GM12878 (cell line): ENCODE measurements around the gene ANKRD28. TPM values are rescaled to one million over a fixed set of nuclear protein-coding genes. Genes with fewer than 3 reads are reported as not detected.

ENCODE experiments used
- ATAC-seq: fragments of 200-7000 bp; cut with Tn5 transposase; 3 replicates; pipeline ENCODE4 v1.9.1; 2020; ENCODE audit warnings: mild to moderate bottlenecking, moderate library complexity
- BruUV-seq: library from RNA; stranded (reverse); fragments of 400-500 nt; replicated peaks from 2 replicates; lab custom pipeline; 2021; lab: Mats Ljungman, UMichigan
- CTCF ChIA-PET: fragments of 300-600 bp; sonication (Branson Sonifier 250); formaldehyde crosslinking; extraction: SDS; loops from one replicate; lab custom pipeline; 2021; ENCODE audit warnings: inconsistent platforms; lab: Yijun Ruan, JAX
- POLR2A ChIA-PET: fragments of 350-600 bp; formaldehyde crosslinking; extraction: SDS; loops from one replicate; lab custom pipeline; 2021; ENCODE audit warnings: inconsistent platforms; lab: Charles Lee
- RAD21 ChIA-PET: fragments of 300-600 bp; sonication (Branson Sonifier 250); formaldehyde crosslinking; loops from one replicate; lab custom pipeline; 2023; ENCODE audit warnings: antibody characterized with exemption; ENCODE audit not compliant: unreplicated experiment; lab: Charles Lee
- SMC1A ChIA-PET: fragments of 300-600 bp; sonication (Branson Sonifier 250); formaldehyde crosslinking; loops from one replicate; lab custom pipeline; 2023; ENCODE audit not compliant: unreplicated experiment, uncharacterized antibody; lab: Charles Lee
- DNase-seq: peaks from one replicate; pipeline ENCODE4 v3.0.0-alpha.2; 2011; ENCODE audit warnings: low read depth, low spot score
- FAIRE-seq: peaks from 3 replicates; lab custom pipeline; 2011; peaks lifted over from hg19 to GRCh38; lab: Jason Lieb, UNC
- H2AFZ ChIP-seq: 2 replicates; pipeline ENCODE4 v1.6.0; 2011; ENCODE audit warnings: low read depth, low read length, control low read depth; ENCODE audit not compliant: control insufficient read depth
- H3K27ac ChIP-seq: 2 replicates; pipeline ENCODE4 v1.5.1; 2011; ENCODE audit warnings: control low read depth; ENCODE audit not compliant: control insufficient read depth, insufficient read depth
- H3K27me3 ChIP-seq, 2 experiments: replicated peaks in 1 of 2; 2 replicates each; pipeline versions ENCODE4 v1.6.0 to v1.6.1; 2011; ENCODE audit warnings: low read length in 1 of 2; ENCODE audit not compliant: control insufficient read depth in 2 of 2, insufficient read depth in 2 of 2
- H3K36me3 ChIP-seq, 2 experiments: 2 replicates each; pipeline ENCODE4 v1.5.1; 2011; ENCODE audit warnings: low read length in 1 of 2; ENCODE audit not compliant: control insufficient read depth in 2 of 2, insufficient read depth in 2 of 2
- H3K4me1 ChIP-seq: 2 replicates; pipeline ENCODE4 v1.6.1; 2011; ENCODE audit warnings: mild to moderate bottlenecking, low read length, moderate library complexity, mixed read lengths; ENCODE audit not compliant: control insufficient read depth, insufficient read depth
- H3K4me2 ChIP-seq: 2 replicates; pipeline ENCODE4 v1.6.0; 2011; ENCODE audit warnings: control low read depth; ENCODE audit not compliant: control insufficient read depth, insufficient read depth
- H3K4me3 ChIP-seq: fragments of 200-600 bp; sonication (generic); 2 replicates; pipeline ENCODE4 v1.5.1; 2016
- H3K79me2 ChIP-seq: 2 replicates; pipeline ENCODE4 v1.6.0; 2011; ENCODE audit warnings: low read length; ENCODE audit not compliant: control insufficient read depth, insufficient read depth
- H3K9ac ChIP-seq: 2 replicates; pipeline ENCODE4 v1.8.0; 2011; ENCODE audit warnings: low read length, control low read depth, mixed read lengths; ENCODE audit not compliant: control insufficient read depth, insufficient read depth
- H3K9me3 ChIP-seq: replicated peaks from 3 replicates; pipeline ENCODE4 v1.5.1; 2011; ENCODE audit warnings: mild to moderate bottlenecking, low read length; ENCODE audit not compliant: control insufficient read depth, insufficient read depth
- H4K20me1 ChIP-seq: 2 replicates; pipeline ENCODE4 v1.6.0; 2011; ENCODE audit not compliant: control insufficient read depth, insufficient read depth
- CHD2 ChIP-seq: IDR thresholded peaks from 2 replicates; pipeline ENCODE4 v1.6.1; 2011; ENCODE audit warnings: low read depth, low read length, improper control_type of control experiment, borderline replicate concordance
- HDGF ChIP-seq: fragments of 450-650 bp; IDR thresholded peaks from 2 replicates; pipeline ENCODE4 v1.6.1; 2016; ENCODE audit warnings: antibody characterized with exemption
- MXI1 ChIP-seq: fragments of 150-350 bp; IDR thresholded peaks from 2 replicates; pipeline ENCODE4 v1.6.1; 2011; ENCODE audit warnings: low read depth, mild to moderate bottlenecking, inconsistent platforms, low read length, improper control_type of control experiment
- POLR2A ChIP-seq: IDR thresholded peaks from 2 replicates; pipeline ENCODE4 v1.6.1; 2011; ENCODE audit warnings: low read depth, mild to moderate bottlenecking, low read length
- POLR2AphosphoS2 ChIP-seq: IDR thresholded peaks from 2 replicates; pipeline ENCODE4 v1.6.1; 2011; ENCODE audit warnings: low read depth, mild to moderate bottlenecking, low read length, improper control_type of control experiment, moderate library complexity
- SMAD5 ChIP-seq: IDR thresholded peaks from 2 replicates; pipeline ENCODE4 v1.6.1; 2016; ENCODE audit warnings: antibody characterized with exemption, low read depth
- ZNF622 ChIP-seq: fragments of 450-650 bp; IDR thresholded peaks from 2 replicates; pipeline ENCODE4 v1.6.1; 2017; ENCODE audit warnings: mild to moderate bottlenecking, inconsistent platforms
- WGBS: methylation state at CpG from one replicate; pipeline ENCODE4 v1.1.6; 2016; ENCODE audit warnings: low lambda C conversion rate; ENCODE audit not compliant: insufficient replicate concordance, insufficient coverage; ENCODE audit errors: missing lambda C conversion rate; 5-methylcytosine and 5-hydroxymethylcytosine counted together
- in situ Hi-C: fragments of 300-500 bp; cut with MboI; formaldehyde crosslinking; loops from 9 replicates; pipeline ENCODE4 v1.14.3; 2018; ENCODE audit warnings: mixed read lengths
- intact Hi-C: fragments of 100-400 bp; cut with micrococcal nuclease; formaldehyde crosslinking; loops from one replicate; pipeline ENCODE4 v1.14.2; 2022; ENCODE audit not compliant: unreplicated experiment
- polyA plus RNA-seq, 11 experiments: library from polyadenylated mRNA; depleted of rRNA in 4 of 11; unstranded in 6 of 11; stranded (reverse) in 5 of 11; fragments of >200 nt; fragmentation: Nextera tagmentation in 4 of 11; fragmentation: Illumina TruSeq in 1 of 11; extraction: Ambion mirVana in 4 of 11; extraction: Trizol in 1 of 11; gene quantifications; 1 replicate in 1 of 11; 2 replicates in 10 of 11; pipeline versions ENCODE4 v1.2.1 to v1.2.3, GENCODE V29; 2011 to 2016; ENCODE audit warnings: inconsistent platforms in 2 of 11, missing spikeins in 2 of 11, low read depth in 1 of 11
- total RNA-seq, 4 experiments: library from RNA; depleted of rRNA in 3 of 4; stranded (reverse); fragments of >200 nt in 3 of 4; fragmentation: Illumina TruSeq in 1 of 4; extraction: Trizol in 1 of 4; gene quantifications; 2 replicates each; pipeline versions ENCODE4 v1.2.1 to v1.2.3, GENCODE V29; 2013 to 2021
- TF ChIP-seq, protein P1 (sequence below): IDR thresholded peaks from 2 replicates; pipeline ENCODE4 v1.6.1; 2012; ENCODE audit warnings: improper control_type of control experiment, low read depth, low read length; ENCODE audit not compliant: insufficient replicate concordance
- TF ChIP-seq, protein P2 (sequence below): fragments of 450-650 bp; IDR thresholded peaks from 2 replicates; pipeline ENCODE4 v1.6.1; 2017; ENCODE audit warnings: mild to moderate bottlenecking
- TF ChIP-seq, protein P3 (sequence below): fragments of 450-650 bp; IDR thresholded peaks from 2 replicates; pipeline ENCODE4 v1.6.1; 2017; ENCODE audit warnings: borderline replicate concordance
- TF ChIP-seq, protein P4 (sequence below): fragments of 450-650 bp; IDR thresholded peaks from 2 replicates; pipeline ENCODE4 v1.6.1; 2017; ENCODE audit warnings: antibody characterized with exemption, mild to moderate bottlenecking, moderate library complexity

ANKRD28 gene
- total and polyA plus RNA-seq, 10 of the 15 experiments (the other 5 are each of a cell fraction or from before 2014, with no cell fraction given) = 11.2 to 105 (median 38.3) TPM

DNA sequence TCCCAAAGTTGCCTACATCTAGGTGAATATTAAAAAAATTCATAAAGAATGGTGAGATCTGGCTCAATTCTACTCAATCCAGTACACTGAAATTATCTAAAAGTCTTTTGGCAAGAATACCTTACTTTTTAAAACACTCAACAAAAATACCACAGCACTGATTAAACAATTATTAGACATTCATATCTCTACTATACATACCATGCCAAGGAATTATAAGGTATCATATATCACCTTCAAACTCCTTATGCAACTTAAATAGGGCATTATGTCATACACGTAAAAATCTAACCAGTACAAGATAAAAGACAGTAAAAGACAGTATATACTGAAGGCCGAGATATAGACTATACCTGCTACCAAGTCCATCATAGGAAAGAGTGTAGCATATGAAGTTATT, 6.1 kb upstream of the ANKRD28 start (continued):
- TF ChIP-seq, protein P1, sequence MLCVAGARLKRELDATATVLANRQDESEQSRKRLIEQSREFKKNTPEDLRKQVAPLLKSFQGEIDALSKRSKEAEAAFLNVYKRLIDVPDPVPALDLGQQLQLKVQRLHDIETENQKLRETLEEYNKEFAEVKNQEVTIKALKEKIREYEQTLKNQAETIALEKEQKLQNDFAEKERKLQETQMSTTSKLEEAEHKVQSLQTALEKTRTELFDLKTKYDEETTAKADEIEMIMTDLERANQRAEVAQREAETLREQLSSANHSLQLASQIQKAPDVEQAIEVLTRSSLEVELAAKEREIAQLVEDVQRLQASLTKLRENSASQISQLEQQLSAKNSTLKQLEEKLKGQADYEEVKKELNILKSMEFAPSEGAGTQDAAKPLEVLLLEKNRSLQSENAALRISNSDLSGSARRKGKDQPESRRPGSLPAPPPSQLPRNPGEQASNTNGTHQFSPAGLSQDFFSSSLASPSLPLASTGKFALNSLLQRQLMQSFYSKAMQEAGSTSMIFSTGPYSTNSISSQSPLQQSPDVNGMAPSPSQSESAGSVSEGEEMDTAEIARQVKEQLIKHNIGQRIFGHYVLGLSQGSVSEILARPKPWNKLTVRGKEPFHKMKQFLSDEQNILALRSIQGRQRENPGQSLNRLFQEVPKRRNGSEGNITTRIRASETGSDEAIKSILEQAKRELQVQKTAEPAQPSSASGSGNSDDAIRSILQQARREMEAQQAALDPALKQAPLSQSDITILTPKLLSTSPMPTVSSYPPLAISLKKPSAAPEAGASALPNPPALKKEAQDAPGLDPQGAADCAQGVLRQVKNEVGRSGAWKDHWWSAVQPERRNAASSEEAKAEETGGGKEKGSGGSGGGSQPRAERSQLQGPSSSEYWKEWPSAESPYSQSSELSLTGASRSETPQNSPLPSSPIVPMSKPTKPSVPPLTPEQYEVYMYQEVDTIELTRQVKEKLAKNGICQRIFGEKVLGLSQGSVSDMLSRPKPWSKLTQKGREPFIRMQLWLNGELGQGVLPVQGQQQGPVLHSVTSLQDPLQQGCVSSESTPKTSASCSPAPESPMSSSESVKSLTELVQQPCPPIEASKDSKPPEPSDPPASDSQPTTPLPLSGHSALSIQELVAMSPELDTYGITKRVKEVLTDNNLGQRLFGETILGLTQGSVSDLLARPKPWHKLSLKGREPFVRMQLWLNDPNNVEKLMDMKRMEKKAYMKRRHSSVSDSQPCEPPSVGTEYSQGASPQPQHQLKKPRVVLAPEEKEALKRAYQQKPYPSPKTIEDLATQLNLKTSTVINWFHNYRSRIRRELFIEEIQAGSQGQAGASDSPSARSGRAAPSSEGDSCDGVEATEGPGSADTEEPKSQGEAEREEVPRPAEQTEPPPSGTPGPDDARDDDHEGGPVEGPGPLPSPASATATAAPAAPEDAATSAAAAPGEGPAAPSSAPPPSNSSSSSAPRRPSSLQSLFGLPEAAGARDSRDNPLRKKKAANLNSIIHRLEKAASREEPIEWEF = no peak
- no peak for TF ChIP-seq POLR2A
- TF ChIP-seq SMAD5 = no peak

DNA sequence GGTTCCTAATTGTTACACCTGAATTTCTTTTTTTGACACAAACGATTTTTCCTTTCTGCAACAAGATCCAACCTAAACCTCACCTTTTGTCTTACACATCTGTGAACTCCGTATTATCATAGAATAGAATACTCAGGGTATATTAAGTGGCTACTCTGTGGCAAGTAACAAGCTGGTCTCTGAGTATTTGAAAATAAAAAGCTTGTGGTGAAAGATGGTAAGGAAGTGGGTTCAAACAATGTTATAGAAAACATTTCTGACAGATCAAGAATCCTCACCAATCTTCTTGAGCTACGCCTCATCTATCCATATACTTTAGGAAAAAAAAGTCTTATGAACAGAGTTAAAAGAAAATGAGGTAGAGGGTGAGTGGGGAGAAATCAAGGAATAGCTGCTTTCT, 3.5 kb upstream of the ANKRD28 start:
- ChIA-PET RAD21 (interaction anchor here (0.9 to 7.7 kb wide), 11 partner anchors 8 to 171 kb away, joined by 3 to 164 read pairs (median 3); no protein-coding TSS in a partner anchor), SMC1A (interaction anchor here (0.7 to 11.4 kb wide), 22 partner anchors 7 to 245 kb away, joined by 3 to 193 read pairs (median 5); no protein-coding TSS in a partner anchor), CTCF (interaction anchor here (0.6 to 3.1 kb wide), 11 partner anchors 9 to 173 kb away, joined by 3 to 12 read pairs (median 6); no protein-coding TSS in a partner anchor), POLR2A (interaction anchor here (0.9 to 2.8 kb wide), 7 partner anchors 10 to 167 kb away, joined by 3 to 10 read pairs (median 4); no protein-coding TSS in a partner anchor)
- Histone ChIP-seq H3K4me2 (no peak overlapping the region), H4K20me1 (no peaks in the 10 kb centered on the region), H3K4me1 (peaks cover 43% of the 10 kb centered on the region), H3K4me3 (no peak overlapping the region), H3K27ac (no peak overlapping the region), H3K36me3 (no peaks in the 10 kb centered on the region), H3K27me3 (no peaks in the 10 kb centered on the region), H3K9ac (no peak overlapping the region), H3K9me3 (peaks cover 2% of the 10 kb centered on the region; the same call in 2 of the 3 replicates), H2AFZ (no peak overlapping the region), H3K79me2 (peaks cover 74% of the 10 kb centered on the region)
- no peak for FAIRE-seq
- whole genome bisulfite sequencing = 75% methylated on average over 3 of the region's 3 CpGs
- no peak for ATAC-seq
- no peak for DNase-seq
- in situ Hi-C loops = loop anchor here (10.0 kb wide), 2 partner anchors 574 to 596 kb away; partner anchors contain the start of gene CAPN7
- BruUV-seq = no TSS peak
- intact Hi-C loops = no loop called here
- TF ChIP-seq CHD2 (no peak), HDGF (no peak), POLR2AphosphoS2 (no peak), ZNF622 (no peak), MXI1 (no peak)
- TF ChIP-seq, protein P2, sequence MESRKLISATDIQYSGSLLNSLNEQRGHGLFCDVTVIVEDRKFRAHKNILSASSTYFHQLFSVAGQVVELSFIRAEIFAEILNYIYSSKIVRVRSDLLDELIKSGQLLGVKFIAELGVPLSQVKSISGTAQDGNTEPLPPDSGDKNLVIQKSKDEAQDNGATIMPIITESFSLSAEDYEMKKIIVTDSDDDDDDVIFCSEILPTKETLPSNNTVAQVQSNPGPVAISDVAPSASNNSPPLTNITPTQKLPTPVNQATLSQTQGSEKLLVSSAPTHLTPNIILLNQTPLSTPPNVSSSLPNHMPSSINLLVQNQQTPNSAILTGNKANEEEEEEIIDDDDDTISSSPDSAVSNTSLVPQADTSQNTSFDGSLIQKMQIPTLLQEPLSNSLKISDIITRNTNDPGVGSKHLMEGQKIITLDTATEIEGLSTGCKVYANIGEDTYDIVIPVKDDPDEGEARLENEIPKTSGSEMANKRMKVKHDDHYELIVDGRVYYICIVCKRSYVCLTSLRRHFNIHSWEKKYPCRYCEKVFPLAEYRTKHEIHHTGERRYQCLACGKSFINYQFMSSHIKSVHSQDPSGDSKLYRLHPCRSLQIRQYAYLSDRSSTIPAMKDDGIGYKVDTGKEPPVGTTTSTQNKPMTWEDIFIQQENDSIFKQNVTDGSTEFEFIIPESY = no peak
- TF ChIP-seq, protein P3, sequence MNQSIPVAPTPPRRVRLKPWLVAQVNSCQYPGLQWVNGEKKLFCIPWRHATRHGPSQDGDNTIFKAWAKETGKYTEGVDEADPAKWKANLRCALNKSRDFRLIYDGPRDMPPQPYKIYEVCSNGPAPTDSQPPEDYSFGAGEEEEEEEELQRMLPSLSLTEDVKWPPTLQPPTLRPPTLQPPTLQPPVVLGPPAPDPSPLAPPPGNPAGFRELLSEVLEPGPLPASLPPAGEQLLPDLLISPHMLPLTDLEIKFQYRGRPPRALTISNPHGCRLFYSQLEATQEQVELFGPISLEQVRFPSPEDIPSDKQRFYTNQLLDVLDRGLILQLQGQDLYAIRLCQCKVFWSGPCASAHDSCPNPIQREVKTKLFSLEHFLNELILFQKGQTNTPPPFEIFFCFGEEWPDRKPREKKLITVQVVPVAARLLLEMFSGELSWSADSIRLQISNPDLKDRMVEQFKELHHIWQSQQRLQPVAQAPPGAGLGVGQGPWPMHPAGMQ = no peak
- TF ChIP-seq, protein P4, sequence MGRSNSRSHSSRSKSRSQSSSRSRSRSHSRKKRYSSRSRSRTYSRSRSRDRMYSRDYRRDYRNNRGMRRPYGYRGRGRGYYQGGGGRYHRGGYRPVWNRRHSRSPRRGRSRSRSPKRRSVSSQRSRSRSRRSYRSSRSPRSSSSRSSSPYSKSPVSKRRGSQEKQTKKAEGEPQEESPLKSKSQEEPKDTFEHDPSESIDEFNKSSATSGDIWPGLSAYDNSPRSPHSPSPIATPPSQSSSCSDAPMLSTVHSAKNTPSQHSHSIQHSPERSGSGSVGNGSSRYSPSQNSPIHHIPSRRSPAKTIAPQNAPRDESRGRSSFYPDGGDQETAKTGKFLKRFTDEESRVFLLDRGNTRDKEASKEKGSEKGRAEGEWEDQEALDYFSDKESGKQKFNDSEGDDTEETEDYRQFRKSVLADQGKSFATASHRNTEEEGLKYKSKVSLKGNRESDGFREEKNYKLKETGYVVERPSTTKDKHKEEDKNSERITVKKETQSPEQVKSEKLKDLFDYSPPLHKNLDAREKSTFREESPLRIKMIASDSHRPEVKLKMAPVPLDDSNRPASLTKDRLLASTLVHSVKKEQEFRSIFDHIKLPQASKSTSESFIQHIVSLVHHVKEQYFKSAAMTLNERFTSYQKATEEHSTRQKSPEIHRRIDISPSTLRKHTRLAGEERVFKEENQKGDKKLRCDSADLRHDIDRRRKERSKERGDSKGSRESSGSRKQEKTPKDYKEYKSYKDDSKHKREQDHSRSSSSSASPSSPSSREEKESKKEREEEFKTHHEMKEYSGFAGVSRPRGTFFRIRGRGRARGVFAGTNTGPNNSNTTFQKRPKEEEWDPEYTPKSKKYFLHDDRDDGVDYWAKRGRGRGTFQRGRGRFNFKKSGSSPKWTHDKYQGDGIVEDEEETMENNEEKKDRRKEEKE = no peak
